Ishikawa (cell line): ENCODE measurements around the gene BCL7A.

Experiments used
- CEBPB ChIP-seq: IDR thresholded peaks from 2 replicates; pipeline ENCODE4 v1.6.1; 2012
- CREB1 ChIP-seq: IDR thresholded peaks from 2 replicates; pipeline ENCODE4 v1.6.1; 2012; ENCODE audit warnings: low read depth
- EGR1 ChIP-seq: IDR thresholded peaks from 2 replicates; pipeline ENCODE4 v1.6.1; 2012
- EP300 ChIP-seq: IDR thresholded peaks from 2 replicates; pipeline ENCODE4 v1.6.1; 2012; ENCODE audit warnings: borderline replicate concordance
- FOXM1 ChIP-seq: IDR thresholded peaks from 2 replicates; pipeline ENCODE4 v1.6.1; 2012; ENCODE audit warnings: low read depth, borderline replicate concordance
- NFIC ChIP-seq: IDR thresholded peaks from 2 replicates; pipeline ENCODE4 v1.6.1; 2012
- RAD21 ChIP-seq: IDR thresholded peaks from 2 replicates; pipeline ENCODE4 v1.6.1; 2012; ENCODE audit warnings: low read depth
- TAF1 ChIP-seq: IDR thresholded peaks from 2 replicates; pipeline ENCODE4 v1.6.1; 2012; ENCODE audit warnings: low read depth, mild to moderate bottlenecking
- TCF12 ChIP-seq: IDR thresholded peaks from 2 replicates; pipeline ENCODE4 v1.6.1; 2012; ENCODE audit warnings: low read depth
- TEAD4 ChIP-seq: IDR thresholded peaks from 2 replicates; pipeline ENCODE4 v1.6.1; 2012
- YY1 ChIP-seq: IDR thresholded peaks from 2 replicates; pipeline ENCODE4 v1.6.1; 2012; ENCODE audit warnings: low read depth
- ZBTB7A ChIP-seq: IDR thresholded peaks from 2 replicates; pipeline ENCODE4 v1.6.1; 2012; ENCODE audit warnings: low read depth
- TF ChIP-seq, protein P1 (sequence below): IDR thresholded peaks from 2 replicates; pipeline ENCODE4 v1.6.1; 2012
- TF ChIP-seq, protein P2 (sequence below): IDR thresholded peaks from 2 replicates; pipeline ENCODE4 v1.6.1; 2012; ENCODE audit warnings: low read depth, mild to moderate bottlenecking
- TF ChIP-seq, protein P3 (sequence below): IDR thresholded peaks from 2 replicates; pipeline ENCODE4 v1.6.1; 2012

The BCL7A gene

DNA sequence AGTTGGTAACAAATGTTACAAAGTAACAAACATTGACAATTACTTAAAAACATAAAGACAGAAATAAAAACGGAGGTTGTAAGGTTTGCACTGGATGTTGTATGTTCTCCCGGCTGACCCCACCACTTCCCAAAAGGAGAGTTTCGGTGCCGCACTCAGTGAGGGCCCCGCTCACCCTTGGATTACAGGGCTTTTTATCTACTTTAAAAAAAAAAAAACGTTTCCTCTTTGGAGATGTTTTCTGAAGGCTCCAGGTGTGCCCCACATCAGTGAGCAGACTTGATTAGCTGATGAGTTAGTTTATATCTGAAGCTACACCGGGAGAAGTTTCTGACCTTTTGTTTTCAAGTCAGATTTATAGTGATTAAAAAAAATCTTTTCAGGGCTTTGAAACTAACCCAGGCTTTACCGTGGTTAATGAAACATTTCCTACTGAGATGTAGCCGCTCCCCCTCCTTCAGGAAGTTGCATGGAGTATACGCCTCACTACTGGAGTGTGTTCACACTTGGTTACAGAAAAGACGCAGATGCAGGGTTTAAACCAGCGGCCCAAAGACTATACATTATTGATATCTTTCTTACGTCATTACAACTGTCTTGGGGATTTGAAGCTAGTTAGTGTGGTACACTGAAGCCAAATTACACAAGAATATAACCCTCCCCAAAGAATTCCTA lies 38.0 kb upstream of the BCL7A start:
- TF ChIP-seq CREB1 = no peak

DNA sequence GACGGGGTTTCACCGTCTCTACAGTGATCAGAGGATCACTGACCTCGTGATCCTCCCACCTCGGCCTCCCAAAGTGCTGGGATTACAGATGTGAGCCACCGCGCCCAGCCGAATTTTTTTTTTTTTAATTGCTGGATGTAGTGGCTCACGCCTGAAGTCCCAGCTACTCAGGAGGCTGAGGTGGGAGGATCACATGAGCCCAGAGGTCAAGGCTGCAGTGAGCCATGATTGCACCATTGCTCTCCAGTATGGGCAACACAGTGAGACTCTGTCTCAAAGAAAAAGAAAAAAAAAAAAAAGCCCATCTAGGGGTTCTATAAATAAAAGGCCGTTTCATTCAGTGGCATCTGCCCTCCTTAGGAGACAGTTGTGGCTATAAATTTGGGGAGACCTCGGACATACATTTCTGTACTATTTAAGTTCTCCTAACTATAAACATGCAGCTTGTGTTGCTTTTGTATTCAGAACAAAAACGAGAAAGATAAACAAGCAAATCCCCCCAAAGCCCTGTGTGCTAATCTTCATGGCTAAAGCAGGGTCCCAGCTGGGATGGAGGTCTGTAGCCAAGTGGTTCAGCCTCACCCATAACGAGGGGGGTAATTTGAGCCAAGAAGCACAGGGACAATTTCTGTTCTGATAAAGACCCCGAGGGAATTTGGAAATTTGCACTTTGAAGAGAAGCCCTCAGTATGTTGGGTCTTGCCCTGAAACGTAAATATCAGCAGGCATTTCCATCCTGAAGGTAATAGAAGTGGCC lies 35.0 kb upstream of the BCL7A start:
- TF ChIP-seq, protein P1, sequence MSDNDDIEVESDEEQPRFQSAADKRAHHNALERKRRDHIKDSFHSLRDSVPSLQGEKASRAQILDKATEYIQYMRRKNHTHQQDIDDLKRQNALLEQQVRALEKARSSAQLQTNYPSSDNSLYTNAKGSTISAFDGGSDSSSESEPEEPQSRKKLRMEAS = no peak
- TF ChIP-seq ZBTB7A = no peak
- TF ChIP-seq CREB1 = no peak
- no peak for TF ChIP-seq TEAD4
- TF ChIP-seq, protein P2, sequence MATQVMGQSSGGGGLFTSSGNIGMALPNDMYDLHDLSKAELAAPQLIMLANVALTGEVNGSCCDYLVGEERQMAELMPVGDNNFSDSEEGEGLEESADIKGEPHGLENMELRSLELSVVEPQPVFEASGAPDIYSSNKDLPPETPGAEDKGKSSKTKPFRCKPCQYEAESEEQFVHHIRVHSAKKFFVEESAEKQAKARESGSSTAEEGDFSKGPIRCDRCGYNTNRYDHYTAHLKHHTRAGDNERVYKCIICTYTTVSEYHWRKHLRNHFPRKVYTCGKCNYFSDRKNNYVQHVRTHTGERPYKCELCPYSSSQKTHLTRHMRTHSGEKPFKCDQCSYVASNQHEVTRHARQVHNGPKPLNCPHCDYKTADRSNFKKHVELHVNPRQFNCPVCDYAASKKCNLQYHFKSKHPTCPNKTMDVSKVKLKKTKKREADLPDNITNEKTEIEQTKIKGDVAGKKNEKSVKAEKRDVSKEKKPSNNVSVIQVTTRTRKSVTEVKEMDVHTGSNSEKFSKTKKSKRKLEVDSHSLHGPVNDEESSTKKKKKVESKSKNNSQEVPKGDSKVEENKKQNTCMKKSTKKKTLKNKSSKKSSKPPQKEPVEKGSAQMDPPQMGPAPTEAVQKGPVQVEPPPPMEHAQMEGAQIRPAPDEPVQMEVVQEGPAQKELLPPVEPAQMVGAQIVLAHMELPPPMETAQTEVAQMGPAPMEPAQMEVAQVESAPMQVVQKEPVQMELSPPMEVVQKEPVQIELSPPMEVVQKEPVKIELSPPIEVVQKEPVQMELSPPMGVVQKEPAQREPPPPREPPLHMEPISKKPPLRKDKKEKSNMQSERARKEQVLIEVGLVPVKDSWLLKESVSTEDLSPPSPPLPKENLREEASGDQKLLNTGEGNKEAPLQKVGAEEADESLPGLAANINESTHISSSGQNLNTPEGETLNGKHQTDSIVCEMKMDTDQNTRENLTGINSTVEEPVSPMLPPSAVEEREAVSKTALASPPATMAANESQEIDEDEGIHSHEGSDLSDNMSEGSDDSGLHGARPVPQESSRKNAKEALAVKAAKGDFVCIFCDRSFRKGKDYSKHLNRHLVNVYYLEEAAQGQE = no peak
- TF ChIP-seq TAF1 = no peak
- TF ChIP-seq YY1 = no peak
- TF ChIP-seq NFIC = no peak
- no peak for TF ChIP-seq EP300
- TF ChIP-seq, protein P3, sequence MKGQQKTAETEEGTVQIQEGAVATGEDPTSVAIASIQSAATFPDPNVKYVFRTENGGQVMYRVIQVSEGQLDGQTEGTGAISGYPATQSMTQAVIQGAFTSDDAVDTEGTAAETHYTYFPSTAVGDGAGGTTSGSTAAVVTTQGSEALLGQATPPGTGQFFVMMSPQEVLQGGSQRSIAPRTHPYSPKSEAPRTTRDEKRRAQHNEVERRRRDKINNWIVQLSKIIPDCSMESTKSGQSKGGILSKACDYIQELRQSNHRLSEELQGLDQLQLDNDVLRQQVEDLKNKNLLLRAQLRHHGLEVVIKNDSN = no peak
- no peak for TF ChIP-seq FOXM1
- TF ChIP-seq TCF12 = no peak
- no peak for TF ChIP-seq RAD21
- TF ChIP-seq CEBPB = no peak
- no peak for TF ChIP-seq EGR1

DNA sequence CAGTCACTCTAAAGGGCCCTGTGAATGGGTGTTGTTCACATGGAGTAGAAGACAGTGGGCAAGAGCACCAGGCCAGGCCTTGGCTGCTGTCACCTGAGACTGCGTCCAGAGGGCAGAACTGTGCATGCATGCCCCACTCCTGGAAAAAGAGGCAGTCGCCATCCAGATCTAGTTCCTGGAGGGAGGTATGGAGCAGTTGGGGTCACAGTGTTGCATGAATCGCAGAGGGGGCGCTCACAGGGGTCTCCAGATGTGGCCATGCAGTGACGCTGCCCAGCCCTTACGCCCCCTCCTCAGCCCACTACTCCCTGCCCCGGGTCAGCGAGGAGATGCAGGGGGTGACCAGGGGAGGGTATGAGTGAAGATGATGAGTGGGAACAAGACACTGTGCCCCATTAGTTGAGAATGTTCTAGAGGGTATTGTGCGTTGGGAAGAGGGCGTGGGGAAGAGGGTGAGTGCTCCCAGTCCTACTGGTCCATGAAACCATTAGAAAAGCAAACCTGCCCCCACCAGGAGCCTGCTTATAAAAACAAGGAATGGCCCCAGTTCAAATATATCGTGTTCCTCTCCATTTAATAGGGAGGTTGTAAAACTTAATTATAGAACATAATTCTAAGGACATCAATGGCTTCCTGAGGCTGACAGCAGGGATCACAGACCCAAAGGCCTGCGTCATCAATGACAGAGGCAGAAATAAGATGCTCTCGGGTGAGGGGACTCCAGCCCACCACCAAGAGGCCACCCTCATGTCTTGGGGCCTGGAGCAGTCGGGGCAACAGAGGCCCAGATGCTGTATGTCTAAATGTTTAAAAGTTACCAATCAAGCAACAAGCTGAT lies 32.2 kb upstream of the BCL7A start:
- TF ChIP-seq CEBPB (no peak), TCF12 (no peak), FOXM1 (no peak), ZBTB7A (no peak), TAF1 (no peak), YY1 (no peak), TEAD4 (no peak)

DNA sequence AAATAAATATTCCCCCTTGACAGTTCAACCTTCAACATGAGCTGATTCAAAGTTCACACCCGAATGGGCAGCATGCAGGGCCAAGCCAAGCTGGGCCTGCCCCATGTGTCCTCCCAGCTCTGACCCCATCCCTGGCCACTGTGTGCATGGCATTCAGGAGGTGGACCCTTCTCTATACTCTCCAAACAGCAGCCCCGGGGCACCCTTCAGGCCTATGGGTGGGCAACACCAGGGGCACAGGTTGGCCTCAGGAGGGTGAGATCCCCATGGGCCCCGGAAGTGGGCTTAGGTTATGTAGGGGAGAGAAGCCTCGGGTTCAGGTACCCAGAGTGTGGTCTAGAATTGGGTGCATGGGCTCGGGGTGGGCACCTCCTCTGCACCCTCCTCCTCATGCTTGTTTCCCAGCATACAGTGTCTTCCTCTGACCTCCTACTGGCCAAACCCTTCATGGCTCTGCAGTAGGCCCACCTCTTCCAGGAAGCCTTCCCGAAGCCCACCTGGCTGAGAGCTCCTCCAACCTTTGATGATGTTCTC lies 31.5 kb upstream of the BCL7A start:
- TF ChIP-seq, protein P1 = no peak
- TF ChIP-seq TEAD4 = no peak
- no peak for TF ChIP-seq FOXM1
- TF ChIP-seq EP300 = no peak
- TF ChIP-seq, protein P3 = no peak
- TF ChIP-seq RAD21 = no peak
- TF ChIP-seq CEBPB = no peak
- TF ChIP-seq CREB1 = no peak
- TF ChIP-seq, protein P2 = no peak

DNA sequence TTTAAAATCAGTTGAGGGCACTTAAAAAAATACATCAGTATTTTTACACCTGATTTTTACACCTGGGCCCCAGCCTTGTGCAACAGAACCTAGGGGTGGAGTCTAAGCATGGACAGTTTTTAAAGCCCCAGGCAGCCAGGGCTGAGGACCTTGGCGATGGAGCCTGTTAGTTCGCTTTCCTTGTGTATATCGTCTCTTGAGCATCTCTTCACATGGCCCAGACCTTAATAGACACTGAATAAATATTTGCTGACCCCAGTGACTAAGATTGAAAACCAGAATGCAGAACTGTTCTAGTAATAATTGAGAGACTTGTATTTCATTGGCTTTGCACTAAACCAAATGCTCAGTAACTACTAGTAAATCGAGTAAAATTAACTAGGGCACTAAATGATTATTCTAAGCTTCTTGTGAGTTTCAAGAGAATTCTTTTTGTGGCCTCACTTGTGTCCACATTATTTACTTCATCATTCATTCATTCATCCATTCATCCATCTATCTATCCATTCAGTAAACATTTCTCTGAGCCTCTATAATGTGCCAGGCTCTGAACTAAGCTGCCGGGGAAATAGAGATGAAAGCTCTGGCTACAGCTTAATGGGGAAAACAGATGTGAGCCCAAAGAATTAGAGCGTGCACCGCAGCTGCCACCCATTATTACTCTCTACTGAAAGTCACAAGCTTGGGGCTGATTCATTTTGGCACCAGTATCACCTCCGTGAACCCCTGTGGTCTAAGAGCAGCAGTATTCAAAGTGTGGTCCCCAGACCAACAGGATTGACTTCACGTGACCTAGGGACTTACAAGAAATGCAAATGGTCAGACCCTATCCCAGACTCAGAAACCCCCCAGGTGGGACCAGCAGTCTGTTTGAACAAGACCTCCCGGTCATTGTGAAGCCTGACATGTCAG lies 30.7 kb upstream of the BCL7A start:
- TF ChIP-seq TAF1 (no peak), NFIC (no peak), FOXM1 (no peak), CEBPB (no peak), EP300 (no peak)
- TF ChIP-seq, protein P1 = no peak
- TF ChIP-seq, protein P3 = no peak
